ENCODE results near the gene AP3D1.

AP3D1 gene

GRCh38 chr19:2180881-2181632, 29.7 kb upstream of the AP3D1 start:
- no peak for DNase-seq

GRCh38 chr19:2180114-2180513, 28.7 kb upstream of the AP3D1 start:
- DNase-seq, result no peak

- DNase-seq, result no peak
Measured at GRCh38 chr19:2179095-2179494, 27.7 kb upstream of the AP3D1 start.

- DNase-seq, result no peak
Measured at GRCh38 chr19:2176337-2176994, 25.1 kb upstream of the AP3D1 start.

GRCh38 chr19:2175742-2176141, 24.4 kb upstream of the AP3D1 start:
- DNase-seq, result no peak

- DNase-seq, result no peak
Measured at GRCh38 chr19:2173767-2174577, 22.6 kb upstream of the AP3D1 start.

- DNase-seq, result no peak
Measured at GRCh38 chr19:2173388-2173766, 22.0 kb upstream of the AP3D1 start.

- no peak for DNase-seq
Measured at GRCh38 chr19:2171349-2172145, 20.2 kb upstream of the AP3D1 start.

GRCh38 chr19:2170987-2171348, 19.6 kb upstream of the AP3D1 start:
- no peak for DNase-seq

GRCh38 chr19:2170219-2170618, 18.9 kb upstream of the AP3D1 start:
- no peak for DNase-seq

GRCh38 chr19:2168619-2169424, 17.5 kb upstream of the AP3D1 start:
- DNase-seq, result no peak

- DNase-seq, result no peak
Measured at GRCh38 chr19:2167896-2168618, 16.7 kb upstream of the AP3D1 start.

- DNase-seq, result no peak
Measured at GRCh38 chr19:2166741-2167738, 15.7 kb upstream of the AP3D1 start.

- no peak for DNase-seq
Measured at GRCh38 chr19:2164020-2164998, 12.9 kb upstream of the AP3D1 start.

GRCh38 chr19:2160379-2160778, 9.0 kb upstream of the AP3D1 start:
- DNase-seq, result no peak

- DNase-seq, result no peak
Measured at GRCh38 chr19:2157452-2157851, 6.1 kb upstream of the AP3D1 start.

GRCh38 chr19:2154587-2155075, 3.3 kb upstream of the AP3D1 start:
- DNase-seq, result no peak

GRCh38 chr19:2150794-2151338, 500 bp downstream of the AP3D1 start:
- DNase-seq, result no peak
